GM18505 (cell line): ENCODE data around the gene UBR4.

Experiments
- ATAC-seq: cut with Tn5 transposase; IDR thresholded peaks from one replicate; pipeline ENCODE4 v1.9.1; 2021; ENCODE audit not compliant: unreplicated experiment
- POLR2A ChIP-seq: IDR thresholded peaks from 4 replicates; pipeline ENCODE4 v1.6.1; 2011; ENCODE audit warnings: borderline replicate concordance; ENCODE audit not compliant: insufficient read depth, insufficient read length; ENCODE audit errors: extremely low read depth

Gene UBR4

DNA sequence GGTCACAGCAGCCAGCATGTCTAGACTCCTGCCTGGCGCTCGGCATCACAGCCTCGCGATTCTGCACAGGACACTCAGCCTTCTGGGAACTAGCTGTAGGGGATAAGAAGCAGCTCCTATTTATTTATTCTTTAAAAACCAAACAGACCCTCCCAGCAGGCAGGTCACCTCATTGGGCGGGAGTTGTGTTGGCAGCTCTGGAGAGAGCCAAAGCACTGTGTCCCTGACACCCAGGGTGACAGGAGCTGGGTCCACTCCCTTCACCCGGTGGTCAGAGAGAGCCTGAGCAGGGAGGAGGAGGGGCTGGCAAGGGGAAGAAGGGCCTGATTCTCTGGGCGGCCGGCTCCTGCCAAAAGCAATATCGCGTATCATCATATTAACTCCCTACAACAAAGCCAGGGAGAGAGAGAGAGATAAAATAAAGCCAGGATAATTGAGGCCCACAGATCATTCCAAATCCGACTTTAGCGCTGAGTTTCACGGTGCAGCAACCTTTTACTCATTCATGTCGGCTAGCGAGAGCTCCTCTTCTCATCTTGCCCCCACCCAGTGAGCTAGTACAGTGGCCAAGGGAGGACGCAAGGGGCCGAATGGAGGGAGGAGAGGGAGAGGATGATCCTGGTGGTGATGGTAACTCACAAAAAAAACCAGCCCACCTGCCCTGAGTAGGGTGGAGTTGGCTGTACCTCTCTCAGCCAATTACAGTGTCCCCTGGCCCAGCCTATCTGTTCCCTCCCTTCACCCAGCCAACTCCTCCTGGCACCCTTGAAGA lies 173.8 kb downstream of the UBR4 start:
- TF ChIP-seq POLR2A, result no peak
- no peak for ATAC-seq

DNA sequence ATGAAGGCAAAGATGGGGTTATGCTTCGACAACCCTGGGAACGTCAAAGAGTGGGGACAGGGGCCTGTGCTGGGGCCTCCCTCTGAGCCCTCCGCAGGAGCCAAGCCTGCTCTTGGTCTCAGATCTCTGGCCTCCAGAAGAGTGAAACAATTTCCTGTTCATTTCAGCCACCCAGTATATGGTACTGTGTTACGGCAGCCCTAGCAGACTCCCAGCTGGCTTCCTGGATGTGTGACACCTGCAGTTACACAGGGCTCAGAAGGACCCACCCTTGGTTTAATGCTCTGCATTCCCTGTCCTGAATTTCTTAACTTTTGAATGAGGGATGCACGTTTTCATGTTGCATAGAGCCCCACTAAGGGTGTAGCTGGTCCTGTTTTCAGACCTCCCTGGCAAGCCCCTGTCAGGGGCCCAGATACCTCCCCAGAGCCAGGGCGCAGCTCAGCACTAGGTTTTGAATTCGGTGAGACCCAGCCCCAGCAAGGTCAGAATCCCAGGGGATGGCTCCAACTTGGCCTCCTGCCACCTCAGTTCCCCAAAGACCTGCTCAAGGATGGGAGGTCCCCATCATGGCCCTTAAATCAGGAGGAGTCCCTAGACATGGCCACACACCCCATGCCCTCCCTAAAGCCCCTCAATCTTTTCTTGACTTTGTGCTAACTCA lies 174.6 kb downstream of the UBR4 start:
- no peak for ATAC-seq
- no peak for TF ChIP-seq POLR2A

DNA sequence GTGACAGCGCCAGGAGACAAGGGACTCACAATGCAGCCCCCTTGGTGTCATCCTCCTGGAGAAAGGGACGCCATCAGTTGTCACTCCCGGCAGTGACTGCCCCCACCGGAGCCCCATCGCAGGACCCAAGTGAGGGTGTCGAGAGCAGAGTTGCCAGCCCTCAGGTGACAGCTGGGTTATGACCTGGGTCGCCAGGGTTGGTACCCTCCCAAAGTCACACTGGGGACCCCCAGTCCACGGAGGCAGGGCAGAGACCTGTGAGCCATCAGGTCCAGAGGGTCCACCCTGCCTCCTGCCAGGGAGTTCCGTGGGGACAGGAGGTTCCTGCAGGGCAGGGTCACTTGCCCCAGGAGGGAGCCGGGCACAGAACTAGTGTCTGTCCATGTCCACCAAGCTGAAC lies 175.3 kb downstream of the UBR4 start:
- no peak for TF ChIP-seq POLR2A
- no peak for ATAC-seq

GRCh38 chr1:19033926-19034680 lies 176.0 kb downstream of the UBR4 start:
- no peak for ATAC-seq
- TF ChIP-seq POLR2A, result no peak

DNA sequence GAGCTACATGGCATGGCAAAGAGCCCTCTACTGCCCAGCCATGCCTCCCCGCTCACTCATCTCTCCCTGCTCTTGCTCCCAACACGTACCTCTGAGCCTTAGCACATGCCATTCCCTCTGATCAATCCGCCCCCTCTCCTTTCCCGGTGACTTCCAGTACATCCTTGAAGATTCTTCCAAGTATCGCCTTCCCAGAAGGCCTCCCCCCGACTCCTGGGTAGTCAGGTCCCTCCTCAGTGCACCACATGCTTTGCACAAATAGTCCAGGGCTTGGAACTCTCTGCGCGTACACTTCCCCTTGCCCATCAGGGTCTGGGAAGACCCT lies 176.6 kb downstream of the UBR4 start:
- TF ChIP-seq POLR2A, result no peak
- ATAC-seq, result no peak

DNA sequence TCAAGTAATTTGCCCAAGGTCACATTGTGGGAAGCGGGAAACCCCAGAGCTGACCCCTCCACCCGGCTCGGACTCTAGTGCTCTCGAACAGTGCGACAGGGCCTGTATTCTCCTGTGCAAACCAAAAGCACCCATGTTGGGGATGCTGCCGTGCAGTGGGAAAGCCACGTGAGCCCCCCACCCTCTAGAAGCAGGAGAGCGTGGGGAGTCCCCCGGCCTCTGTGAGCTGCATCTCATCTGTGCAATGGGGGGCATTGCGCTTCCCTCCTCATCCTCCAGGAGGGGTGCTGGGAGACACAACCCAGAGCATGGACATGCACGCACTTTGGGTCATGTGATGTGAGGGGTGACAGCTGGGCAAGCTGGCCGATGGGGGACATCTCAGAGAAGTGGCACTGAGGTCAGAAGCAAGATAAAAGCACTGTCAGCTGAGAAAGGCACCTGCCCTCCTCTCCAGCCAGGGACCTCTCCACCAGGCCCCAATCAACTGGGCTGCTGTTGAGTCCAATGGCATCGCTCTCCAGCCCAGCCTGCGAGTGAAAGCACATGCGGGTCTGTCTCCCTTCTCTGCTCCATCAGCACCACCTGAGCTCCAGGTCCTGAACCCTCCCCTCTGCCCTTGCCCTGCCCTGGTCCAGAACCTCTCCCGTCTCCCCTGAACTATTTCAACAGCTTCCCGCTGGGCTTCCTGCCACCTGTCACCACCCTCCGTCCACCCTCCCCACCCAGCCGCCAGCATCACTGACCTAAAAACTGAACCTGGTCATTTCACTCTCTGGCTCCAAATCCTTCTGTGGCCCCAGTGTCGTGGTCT lies 177.2 kb downstream of the UBR4 start:
- no peak for ATAC-seq
- no peak for TF ChIP-seq POLR2A

DNA sequence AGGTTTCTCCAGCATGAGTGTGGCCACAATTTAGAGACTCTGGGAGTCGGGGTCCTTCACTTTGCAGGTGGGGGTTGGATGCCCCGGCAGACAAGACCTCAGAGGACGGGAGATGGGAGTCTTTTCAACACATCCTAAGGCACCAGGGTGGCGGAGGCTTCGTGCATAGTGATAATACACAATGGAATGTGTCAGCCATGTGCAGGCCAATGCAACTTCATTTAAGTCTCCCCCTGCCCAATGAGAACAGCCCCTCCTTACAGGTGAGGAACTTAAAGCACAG lies 177.7 kb downstream of the UBR4 start:
- TF ChIP-seq POLR2A, result no peak
- ATAC-seq, result no peak

DNA sequence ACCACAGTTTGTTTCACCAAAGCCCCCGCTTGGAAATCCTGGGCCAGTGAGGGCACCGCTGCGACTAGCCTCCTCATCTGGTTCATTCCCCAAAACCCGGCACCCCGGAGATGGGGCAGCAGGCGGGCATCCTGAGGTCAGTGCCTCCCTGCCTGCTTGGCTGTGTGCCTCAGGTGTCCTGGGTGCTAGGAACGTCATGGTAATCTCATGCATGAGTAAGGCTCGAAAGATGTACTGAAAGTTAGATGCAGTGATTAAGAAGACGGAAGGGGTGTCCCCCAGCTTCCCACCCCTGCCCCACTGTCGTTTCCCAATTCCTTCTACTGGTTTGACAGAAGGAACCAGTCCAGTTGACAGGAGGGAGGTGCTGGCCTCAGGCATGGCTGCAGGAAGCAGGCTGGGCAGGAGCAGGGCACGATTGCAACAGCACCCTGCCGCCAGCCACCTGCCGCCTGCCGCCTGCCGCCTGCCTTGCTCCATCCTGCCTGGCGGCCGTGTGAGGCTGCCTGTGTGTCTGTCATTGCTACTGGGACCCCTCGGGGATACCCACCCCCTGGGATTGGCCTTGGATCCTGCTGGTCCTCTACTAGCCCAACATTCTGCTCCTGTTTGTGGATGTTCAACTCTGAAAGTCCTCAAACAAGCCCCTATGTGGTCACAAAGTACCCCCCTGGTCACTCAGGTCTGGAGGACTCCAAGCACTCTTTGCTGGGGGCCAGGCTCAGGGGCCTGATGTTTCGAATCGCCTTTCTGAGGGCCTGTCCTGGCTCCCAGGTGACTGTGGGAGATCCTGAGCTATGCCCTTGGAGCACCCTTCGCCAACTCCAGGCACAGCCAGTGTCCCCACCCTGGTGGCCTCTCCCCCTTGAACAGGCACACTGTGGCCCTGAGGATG lies 180.6 kb downstream of the UBR4 start:
- TF ChIP-seq POLR2A, result no peak
- no peak for ATAC-seq

DNA sequence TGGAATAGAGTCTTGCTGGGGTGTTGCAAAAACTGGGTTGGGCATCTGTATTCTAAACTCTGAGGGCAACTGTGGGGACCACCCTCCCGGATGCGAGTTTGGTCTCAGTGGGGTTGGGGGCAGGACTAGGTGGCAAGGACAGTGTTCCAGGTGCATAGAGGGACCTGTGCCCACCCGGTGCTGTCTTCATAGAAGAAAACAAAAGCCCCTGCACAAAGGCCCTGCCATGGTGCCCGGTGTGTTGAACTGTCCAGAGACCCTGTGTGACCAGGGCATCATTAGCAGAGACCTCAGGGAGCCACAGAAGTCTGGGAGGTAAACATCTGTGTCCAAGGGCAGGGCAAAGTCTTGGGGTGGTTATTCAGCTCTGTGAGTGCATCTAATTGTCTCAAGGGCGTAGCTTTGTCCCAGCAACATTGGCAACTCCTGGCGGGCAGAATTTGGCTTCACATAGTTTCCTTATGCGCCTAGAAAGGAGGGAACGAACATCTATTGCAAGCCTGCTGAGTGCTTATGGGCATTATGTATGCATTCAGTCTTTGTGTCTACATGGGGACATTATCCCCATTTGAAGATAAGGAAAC lies 181.4 kb downstream of the UBR4 start:
- TF ChIP-seq POLR2A, result no peak
- ATAC-seq, result no peak

DNA sequence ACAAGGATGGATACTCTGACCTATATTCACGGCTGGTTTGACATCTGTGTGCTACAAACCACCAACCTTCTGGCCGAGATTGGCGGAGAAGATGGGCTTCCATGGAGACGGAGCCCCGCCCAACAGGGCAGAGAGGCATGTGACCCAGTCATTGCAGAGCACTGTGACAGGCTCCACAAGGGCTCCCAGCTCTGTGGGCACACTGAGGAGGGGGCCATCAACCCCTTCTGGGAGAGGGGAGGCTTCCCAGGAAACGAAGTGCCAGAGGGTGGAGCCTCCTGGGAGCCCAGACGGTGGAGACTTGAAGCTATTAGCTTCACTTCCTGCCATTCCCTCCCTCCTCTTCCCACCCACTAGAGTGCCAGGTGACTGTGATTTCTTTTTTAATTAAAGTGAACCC lies 182.0 kb downstream of the UBR4 start:
- no peak for TF ChIP-seq POLR2A
- no peak for ATAC-seq
